Mesenchymal stem cell (in vitro differentiated cells and primary cell): ENCODE measurements around the gene ERGIC2.

Experiments used
- DNase-seq: peaks from one replicate; pipeline ENCODE4 v3.0.0-alpha.2; 2013
- H2AFZ ChIP-seq: one replicate; pipeline ENCODE4 v1.6.1; 2013; ENCODE audit warnings: low read depth, mild to moderate bottlenecking, control low read depth, inconsistent platforms, low read length, moderate library complexity
- H2AK5ac ChIP-seq: 2 replicates; pipeline ENCODE4 v1.6.1; 2013; ENCODE audit warnings: low read length, moderate library complexity, mild to moderate bottlenecking, inconsistent platforms; ENCODE audit not compliant: severe bottlenecking
- H2BK120ac ChIP-seq: one replicate; pipeline ENCODE4 v1.6.1; 2013; ENCODE audit warnings: low read depth, mild to moderate bottlenecking, inconsistent platforms, low read length, moderate library complexity
- H2BK12ac ChIP-seq, 2 experiments: one replicate each; pipeline ENCODE4 v1.6.1; 2013; ENCODE audit warnings: inconsistent platforms in 2 of 2, low read length in 2 of 2, mild to moderate bottlenecking in 2 of 2, moderate library complexity in 2 of 2, control low read depth in 1 of 2
- H2BK15ac ChIP-seq: one replicate; pipeline ENCODE4 v1.6.1; 2013; ENCODE audit warnings: mild to moderate bottlenecking, low read depth, inconsistent platforms; ENCODE audit not compliant: poor library complexity, severe bottlenecking
- H2BK5ac ChIP-seq: 2 replicates; pipeline ENCODE4 v1.6.1; 2013; ENCODE audit warnings: low read depth, mild to moderate bottlenecking, low read length, control low read depth, inconsistent platforms; ENCODE audit not compliant: poor library complexity, severe bottlenecking
- H3K14ac ChIP-seq, 2 experiments: one replicate each; pipeline ENCODE4 v1.6.1; 2013; ENCODE audit warnings: inconsistent platforms in 2 of 2, low read length in 2 of 2, control low read depth in 1 of 2, mild to moderate bottlenecking in 1 of 2, moderate library complexity in 1 of 2
- H3K18ac ChIP-seq, 2 experiments: one replicate each; pipeline ENCODE4 v1.6.1; 2013; ENCODE audit warnings: inconsistent platforms in 2 of 2, low read length in 2 of 2, control low read depth in 1 of 2, low read depth in 1 of 2, mild to moderate bottlenecking in 1 of 2
- H3K23ac ChIP-seq, 2 experiments: one replicate each; pipeline ENCODE4 v1.6.1; 2013; ENCODE audit warnings: inconsistent platforms in 2 of 2, low read length in 2 of 2, mild to moderate bottlenecking in 2 of 2, moderate library complexity in 2 of 2, control low read depth in 1 of 2
- H3K27ac ChIP-seq: 2 replicates; pipeline ENCODE4 v1.5.1; 2013; ENCODE audit warnings: mild to moderate bottlenecking, moderate library complexity, low read length, control low read depth, inconsistent platforms; ENCODE audit not compliant: poor library complexity, severe bottlenecking
- H3K27me3 ChIP-seq, 2 experiments: 2 replicates each; pipeline versions ENCODE4 v1.6.1 to v1.7.0; 2013; ENCODE audit warnings: low read length in 2 of 2, mild to moderate bottlenecking in 2 of 2, moderate library complexity in 2 of 2, control low read depth in 1 of 2, inconsistent platforms in 1 of 2; ENCODE audit not compliant: control insufficient read depth in 1 of 2, insufficient read depth in 1 of 2
- H3K36me3 ChIP-seq, 2 experiments: 2 replicates each; pipeline versions ENCODE4 v1.6.1 to v1.7.0; 2013; ENCODE audit warnings: low read length in 2 of 2, control low read depth in 1 of 2, inconsistent platforms in 1 of 2, low read depth in 1 of 2, mild to moderate bottlenecking in 1 of 2; ENCODE audit not compliant: insufficient read depth in 2 of 2, control insufficient read depth in 1 of 2
- H3K4ac ChIP-seq, 2 experiments: one replicate each; pipeline ENCODE4 v1.6.1; 2013; ENCODE audit warnings: inconsistent platforms in 2 of 2, low read length in 2 of 2, mild to moderate bottlenecking in 2 of 2, moderate library complexity in 2 of 2, control low read depth in 1 of 2, low read depth in 1 of 2
- H3K4me1 ChIP-seq: 2 replicates; pipeline ENCODE4 v1.6.1; 2013; ENCODE audit warnings: low read depth, low read length, control low read depth; ENCODE audit not compliant: control insufficient read depth, insufficient read depth
- H3K4me2 ChIP-seq: 2 replicates; pipeline ENCODE4 v1.6.1; 2013; ENCODE audit warnings: low read length, mild to moderate bottlenecking, inconsistent platforms; ENCODE audit not compliant: poor library complexity, severe bottlenecking
- H3K4me3 ChIP-seq, 2 experiments: 2 replicates each; pipeline versions ENCODE4 v1.5.1 to v1.7.0; 2013; ENCODE audit warnings: low read length in 2 of 2, mild to moderate bottlenecking in 2 of 2, control low read depth in 1 of 2, low read depth in 1 of 2; ENCODE audit not compliant: insufficient read depth in 1 of 2
- H3K79me1 ChIP-seq: replicated peaks from 2 replicates; pipeline ENCODE4 v1.6.1; 2013; ENCODE audit warnings: mild to moderate bottlenecking, control low read depth, low read length, inconsistent platforms; ENCODE audit not compliant: poor library complexity, severe bottlenecking
- H3K9ac ChIP-seq: 2 replicates; pipeline ENCODE4 v1.7.0; 2013; ENCODE audit warnings: mild to moderate bottlenecking, low read length, moderate library complexity
- H3K9me3 ChIP-seq: 2 replicates; pipeline ENCODE4 v1.7.0; 2013; ENCODE audit warnings: mild to moderate bottlenecking, low read length; ENCODE audit not compliant: control insufficient read depth
- H4K8ac ChIP-seq: one replicate; pipeline ENCODE4 v1.6.1; 2013; ENCODE audit warnings: inconsistent platforms, mild to moderate bottlenecking, low read length, moderate library complexity
- H4K91ac ChIP-seq: one replicate; pipeline ENCODE4 v1.6.1; 2013; ENCODE audit warnings: mild to moderate bottlenecking, low read length, inconsistent platforms
- WGBS: methylation state at CpG from one replicate; pipeline ENCODE4 v1.1.7; 2013; ENCODE audit warnings: mixed read lengths; 5-methylcytosine and 5-hydroxymethylcytosine counted together

The ERGIC2 gene

DNA sequence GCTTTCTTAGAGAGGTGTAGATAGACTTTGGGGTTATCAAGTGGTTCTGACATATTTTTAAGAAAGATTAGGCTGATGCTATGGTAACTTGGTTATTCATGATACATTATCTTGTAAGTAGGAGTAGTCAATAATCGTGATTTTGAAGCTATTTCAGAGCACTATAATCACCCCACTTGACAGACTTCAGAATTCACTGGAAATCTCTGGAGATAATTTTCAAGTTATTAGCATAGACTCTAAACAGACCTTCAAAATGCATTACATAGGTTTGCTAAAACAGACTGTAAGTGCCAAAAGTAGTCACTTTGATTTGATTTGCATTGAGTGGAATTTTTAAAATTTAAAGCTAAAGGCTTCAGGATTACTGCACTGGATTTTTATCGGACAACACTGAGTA lies 74.3 kb downstream of the ERGIC2 start:
- no peak overlapping the region for H4K91ac ChIP-seq
- H3K23ac ChIP-seq, result no peak overlapping the region
- no peak overlapping the region for H3K27ac ChIP-seq
- no peak for DNase-seq
- no peak overlapping the region for H3K18ac ChIP-seq
- no peaks in the 10 kb centered on the region for H3K4me1 ChIP-seq
- H3K9ac ChIP-seq, result no peak overlapping the region
- peaks cover 1% of the 10 kb centered on the region for H3K79me1 ChIP-seq
- WGBS, result 100% methylated on average over 1 of the region's 2 CpGs
- H3K4me2 ChIP-seq, result no peak overlapping the region
- H4K8ac ChIP-seq, result no peak overlapping the region
- no peaks in the 10 kb centered on the region for H3K9me3 ChIP-seq
- no peak overlapping the region for H2AFZ ChIP-seq
- H2BK5ac ChIP-seq, result no peak overlapping the region
- no peak overlapping the region for H2BK15ac ChIP-seq
- no peak overlapping the region for H3K4ac ChIP-seq
- no peak overlapping the region for H2BK120ac ChIP-seq
- no peak overlapping the region for H2BK12ac ChIP-seq
- H3K36me3 ChIP-seq, result peaks cover 0 to 16% of the 10 kb centered on the region in 2 experiments
- no peaks in the 10 kb centered on the region for H3K27me3 ChIP-seq
- no peak overlapping the region for H3K14ac ChIP-seq
- H2AK5ac ChIP-seq, result no peak overlapping the region
- no peak overlapping the region for H3K4me3 ChIP-seq

DNA sequence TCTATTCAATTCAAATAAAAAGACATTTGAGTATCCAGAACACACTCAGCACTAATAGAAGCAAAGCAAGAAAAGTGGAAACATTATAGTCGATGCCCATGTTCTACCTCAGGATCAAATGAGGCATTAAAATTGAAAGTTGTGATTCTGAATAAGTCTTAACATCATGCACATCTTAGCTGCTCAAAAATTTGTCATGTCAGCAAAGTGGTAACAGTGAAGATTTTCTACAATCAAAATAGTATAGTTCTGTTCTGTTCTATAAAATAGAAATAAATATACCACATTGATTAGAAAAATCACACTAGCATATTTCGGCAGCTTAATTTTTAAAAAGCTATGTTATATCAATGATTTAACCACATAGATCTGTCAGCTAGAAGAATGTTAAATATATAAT lies 74.7 kb downstream of the ERGIC2 start:
- WGBS, result no CpG with 5 or more reads among the region's 2 CpGs
- H3K9ac ChIP-seq, result no peak overlapping the region
- peaks cover 0 to 15% of the 10 kb centered on the region in 2 experiments for H3K36me3 ChIP-seq
- no peaks in the 10 kb centered on the region for H3K4me1 ChIP-seq
- H2BK120ac ChIP-seq, result no peak overlapping the region
- no peaks in the 10 kb centered on the region for H3K27me3 ChIP-seq
- H4K8ac ChIP-seq, result no peak overlapping the region
- H3K27ac ChIP-seq, result no peak overlapping the region
- no peak overlapping the region for H3K4me2 ChIP-seq
- H4K91ac ChIP-seq, result no peak overlapping the region
- H3K4me3 ChIP-seq, result no peak overlapping the region
- H3K14ac ChIP-seq, result no peak overlapping the region
- H2AFZ ChIP-seq, result no peak overlapping the region
- H3K18ac ChIP-seq, result no peak overlapping the region
- H2BK12ac ChIP-seq, result no peak overlapping the region
- H3K79me1 ChIP-seq, result peaks cover 1% of the 10 kb centered on the region
- H2BK15ac ChIP-seq, result no peak overlapping the region
- no peaks in the 10 kb centered on the region for H3K9me3 ChIP-seq
- no peak for DNase-seq
- H2AK5ac ChIP-seq, result no peak overlapping the region
- no peak overlapping the region for H3K4ac ChIP-seq
- H2BK5ac ChIP-seq, result no peak overlapping the region
- H3K23ac ChIP-seq, result no peak overlapping the region

DNA sequence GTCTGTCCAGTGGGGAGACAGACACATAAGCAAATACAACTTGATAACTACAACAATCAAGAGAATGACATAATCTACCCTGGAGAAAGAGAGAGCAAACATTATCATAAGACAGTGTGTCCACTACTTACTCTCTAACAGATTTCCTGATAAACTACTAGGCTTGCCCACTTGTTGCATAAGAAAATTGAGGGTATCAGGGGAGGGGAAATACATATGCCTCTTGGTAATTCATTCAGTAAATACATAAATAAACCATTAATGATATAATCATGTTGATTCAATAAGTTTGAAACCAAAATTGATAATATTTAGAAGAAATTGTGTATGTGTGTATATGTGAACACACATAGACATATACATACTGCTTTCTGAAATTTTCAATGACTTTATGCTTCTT lies 76.6 kb downstream of the ERGIC2 start:
- H4K8ac ChIP-seq, result no peak overlapping the region
- H3K23ac ChIP-seq, result no peak overlapping the region
- H3K79me1 ChIP-seq, result peaks cover 1% of the 10 kb centered on the region
- no peak overlapping the region for H3K4me2 ChIP-seq
- no peak overlapping the region for H2BK5ac ChIP-seq
- no peaks in the 10 kb centered on the region for H3K27me3 ChIP-seq
- H2AK5ac ChIP-seq, result no peak overlapping the region
- no peak overlapping the region for H4K91ac ChIP-seq
- H3K4ac ChIP-seq, result no peak overlapping the region
- no peak overlapping the region for H3K4me3 ChIP-seq
- H2BK15ac ChIP-seq, result no peak overlapping the region
- no peak for DNase-seq
- H3K18ac ChIP-seq, result no peak overlapping the region
- no peaks in the 10 kb centered on the region for H3K9me3 ChIP-seq
- H2AFZ ChIP-seq, result no peak overlapping the region
- no peak overlapping the region for H2BK120ac ChIP-seq
- H3K36me3 ChIP-seq, result peaks cover 0 to 11% of the 10 kb centered on the region in 2 experiments
- no peak overlapping the region for H3K27ac ChIP-seq
- no peaks in the 10 kb centered on the region for H3K4me1 ChIP-seq
- H3K14ac ChIP-seq, result no peak overlapping the region
- H3K9ac ChIP-seq, result no peak overlapping the region
- H2BK12ac ChIP-seq, result no peak overlapping the region

DNA sequence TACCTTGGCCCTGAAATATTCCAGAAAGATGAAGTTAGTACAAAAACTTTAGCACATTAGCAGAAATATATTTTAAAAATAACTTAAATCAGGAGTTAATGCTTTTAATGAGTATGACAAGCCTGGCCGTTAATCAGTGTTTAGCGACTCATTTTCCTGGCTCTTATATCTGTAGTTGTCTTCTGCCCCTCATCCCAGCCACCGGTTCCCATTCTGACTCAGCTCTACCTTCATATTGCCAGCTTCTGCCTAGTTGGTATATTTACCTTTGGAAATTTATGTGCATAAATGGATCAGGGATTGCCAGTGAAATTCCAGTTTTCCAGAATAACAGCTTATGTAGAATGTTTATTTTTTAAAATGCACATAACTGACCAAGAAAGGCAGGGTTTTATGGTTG lies 79.9 kb downstream of the ERGIC2 start:
- H3K4me2 ChIP-seq, result no peak overlapping the region
- H2BK15ac ChIP-seq, result no peak overlapping the region
- 82% methylated on average over 3 of the region's 3 CpGs for WGBS
- H3K18ac ChIP-seq, result no peak overlapping the region
- H2AFZ ChIP-seq, result no peak overlapping the region
- no peak overlapping the region for H3K4me3 ChIP-seq
- H3K4ac ChIP-seq, result no peak overlapping the region
- no peak overlapping the region for H3K14ac ChIP-seq
- H3K27me3 ChIP-seq, result no peaks in the 10 kb centered on the region
- H3K36me3 ChIP-seq, result peaks cover 0 to 3% of the 10 kb centered on the region in 2 experiments
- H3K79me1 ChIP-seq, result peaks cover 1% of the 10 kb centered on the region
- H3K4me1 ChIP-seq, result no peaks in the 10 kb centered on the region
- no peak overlapping the region for H3K27ac ChIP-seq
- no peak overlapping the region for H4K8ac ChIP-seq
- no peak for DNase-seq
- no peak overlapping the region for H4K91ac ChIP-seq
- H2BK5ac ChIP-seq, result no peak overlapping the region
- H3K9me3 ChIP-seq, result no peaks in the 10 kb centered on the region
- no peak overlapping the region for H2AK5ac ChIP-seq
- H3K23ac ChIP-seq, result no peak overlapping the region
- H2BK12ac ChIP-seq, result no peak overlapping the region
- no peak overlapping the region for H3K9ac ChIP-seq
- no peak overlapping the region for H2BK120ac ChIP-seq
